GM12878 (cell line): ENCODE measurements around the gene NEFH. TPM values are rescaled to one million over a fixed set of nuclear protein-coding genes. Genes with fewer than 3 reads are reported as not detected.
A peak's percentile ranks its signal among the peaks of the same experiment; 100 is the strongest.

Experiments
- ATAC-seq: fragments of 200-7000 bp; cut with Tn5 transposase; 3 replicates; pipeline ENCODE4 v1.9.1; 2020; ENCODE audit warnings: mild to moderate bottlenecking, moderate library complexity
- BruUV-seq: library from RNA; stranded (reverse); fragments of 400-500 nt; replicated peaks from 2 replicates; lab custom pipeline; 2021; lab: Mats Ljungman, UMichigan
- CTCF ChIA-PET: fragments of 300-600 bp; sonication (Branson Sonifier 250); formaldehyde crosslinking; extraction: SDS; loops from one replicate; lab custom pipeline; 2021; ENCODE audit warnings: inconsistent platforms; lab: Yijun Ruan, JAX
- POLR2A ChIA-PET: fragments of 350-600 bp; formaldehyde crosslinking; extraction: SDS; loops from one replicate; lab custom pipeline; 2021; ENCODE audit warnings: inconsistent platforms; lab: Charles Lee
- RAD21 ChIA-PET: fragments of 300-600 bp; sonication (Branson Sonifier 250); formaldehyde crosslinking; loops from one replicate; lab custom pipeline; 2023; ENCODE audit warnings: antibody characterized with exemption; ENCODE audit not compliant: unreplicated experiment; lab: Charles Lee
- SMC1A ChIA-PET: fragments of 300-600 bp; sonication (Branson Sonifier 250); formaldehyde crosslinking; loops from one replicate; lab custom pipeline; 2023; ENCODE audit not compliant: unreplicated experiment, uncharacterized antibody; lab: Charles Lee
- DNase-seq: peaks from one replicate; pipeline ENCODE4 v3.0.0-alpha.2; 2011; ENCODE audit warnings: low read depth, low spot score
- FAIRE-seq: peaks from 3 replicates; lab custom pipeline; 2011; peaks lifted over from hg19 to GRCh38; lab: Jason Lieb, UNC
- H2AFZ ChIP-seq: 2 replicates; pipeline ENCODE4 v1.6.0; 2011; ENCODE audit warnings: low read depth, low read length, control low read depth; ENCODE audit not compliant: control insufficient read depth
- H3K27ac ChIP-seq: 2 replicates; pipeline ENCODE4 v1.5.1; 2011; ENCODE audit warnings: control low read depth; ENCODE audit not compliant: control insufficient read depth, insufficient read depth
- H3K27me3 ChIP-seq, 2 experiments: replicated peaks in 1 of 2; 2 replicates each; pipeline versions ENCODE4 v1.6.0 to v1.6.1; 2011; ENCODE audit warnings: low read length in 1 of 2; ENCODE audit not compliant: control insufficient read depth in 2 of 2, insufficient read depth in 2 of 2
- H3K36me3 ChIP-seq, 2 experiments: 2 replicates each; pipeline ENCODE4 v1.5.1; 2011; ENCODE audit warnings: low read length in 1 of 2; ENCODE audit not compliant: control insufficient read depth in 2 of 2, insufficient read depth in 2 of 2
- H3K4me1 ChIP-seq: 2 replicates; pipeline ENCODE4 v1.6.1; 2011; ENCODE audit warnings: mild to moderate bottlenecking, low read length, moderate library complexity, mixed read lengths; ENCODE audit not compliant: control insufficient read depth, insufficient read depth
- H3K4me2 ChIP-seq: 2 replicates; pipeline ENCODE4 v1.6.0; 2011; ENCODE audit warnings: control low read depth; ENCODE audit not compliant: control insufficient read depth, insufficient read depth
- H3K4me3 ChIP-seq: fragments of 200-600 bp; sonication (generic); 2 replicates; pipeline ENCODE4 v1.5.1; 2016
- H3K79me2 ChIP-seq: 2 replicates; pipeline ENCODE4 v1.6.0; 2011; ENCODE audit warnings: low read length; ENCODE audit not compliant: control insufficient read depth, insufficient read depth
- H3K9ac ChIP-seq: 2 replicates; pipeline ENCODE4 v1.8.0; 2011; ENCODE audit warnings: low read length, control low read depth, mixed read lengths; ENCODE audit not compliant: control insufficient read depth, insufficient read depth
- H3K9me3 ChIP-seq: replicated peaks from 3 replicates; pipeline ENCODE4 v1.5.1; 2011; ENCODE audit warnings: mild to moderate bottlenecking, low read length; ENCODE audit not compliant: control insufficient read depth, insufficient read depth
- H4K20me1 ChIP-seq: 2 replicates; pipeline ENCODE4 v1.6.0; 2011; ENCODE audit not compliant: control insufficient read depth, insufficient read depth
- CHD4 ChIP-seq: fragments of 200-600 bp; sonication (generic); IDR thresholded peaks from 2 replicates; pipeline ENCODE4 v1.6.1; 2016; ENCODE audit warnings: mild to moderate bottlenecking
- CREB1 ChIP-seq: IDR thresholded peaks from 2 replicates; pipeline ENCODE4 v1.6.1; 2012; ENCODE audit warnings: low read depth, mild to moderate bottlenecking, inconsistent platforms
- CREM ChIP-seq: IDR thresholded peaks from 2 replicates; pipeline ENCODE4 v1.6.1; 2014; ENCODE audit warnings: antibody characterized with exemption, low read depth
- FOXM1 ChIP-seq: IDR thresholded peaks from 2 replicates; pipeline ENCODE4 v1.6.1; 2012; ENCODE audit warnings: low read depth, mild to moderate bottlenecking, inconsistent platforms, low read length, moderate library complexity
- HCFC1 ChIP-seq: fragments of 150-350 bp; IDR thresholded peaks from 2 replicates; pipeline ENCODE4 v1.6.1; 2014; ENCODE audit warnings: low read length
- HDGF ChIP-seq: fragments of 450-650 bp; IDR thresholded peaks from 2 replicates; pipeline ENCODE4 v1.6.1; 2016; ENCODE audit warnings: antibody characterized with exemption
- NFYB ChIP-seq: IDR thresholded peaks from 2 replicates; pipeline ENCODE4 v1.6.1; 2011; ENCODE audit warnings: low read depth, mild to moderate bottlenecking, low read length, improper control_type of control experiment, moderate library complexity; ENCODE audit not compliant: insufficient read depth
- SIX5 ChIP-seq: IDR thresholded peaks from 2 replicates; pipeline ENCODE4 v1.6.1; 2011; ENCODE audit warnings: mild to moderate bottlenecking, low read depth, low read length, moderate library complexity; ENCODE audit not compliant: severe bottlenecking
- ZBTB33 ChIP-seq: fragments of 450-650 bp; IDR thresholded peaks from 2 replicates; pipeline ENCODE4 v1.6.1; 2017; ENCODE audit warnings: mild to moderate bottlenecking
- ZNF24 ChIP-seq: fragments of 450-650 bp; IDR thresholded peaks from 2 replicates; pipeline ENCODE4 v1.6.1; 2017; ENCODE audit warnings: antibody characterized with exemption, mild to moderate bottlenecking
- WGBS: methylation state at CpG from one replicate; pipeline ENCODE4 v1.1.6; 2016; ENCODE audit warnings: low lambda C conversion rate; ENCODE audit not compliant: insufficient replicate concordance, insufficient coverage; ENCODE audit errors: missing lambda C conversion rate; 5-methylcytosine and 5-hydroxymethylcytosine counted together
- in situ Hi-C: fragments of 300-500 bp; cut with MboI; formaldehyde crosslinking; loops from 9 replicates; pipeline ENCODE4 v1.14.3; 2018; ENCODE audit warnings: mixed read lengths
- intact Hi-C: fragments of 100-400 bp; cut with micrococcal nuclease; formaldehyde crosslinking; loops from one replicate; pipeline ENCODE4 v1.14.2; 2022; ENCODE audit not compliant: unreplicated experiment
- polyA plus RNA-seq, 11 experiments: library from polyadenylated mRNA; depleted of rRNA in 4 of 11; unstranded in 6 of 11; stranded (reverse) in 5 of 11; fragments of >200 nt; fragmentation: Nextera tagmentation in 4 of 11; fragmentation: Illumina TruSeq in 1 of 11; extraction: Ambion mirVana in 4 of 11; extraction: Trizol in 1 of 11; gene quantifications; 1 replicate in 1 of 11; 2 replicates in 10 of 11; pipeline versions ENCODE4 v1.2.1 to v1.2.3, GENCODE V29; 2011 to 2016; ENCODE audit warnings: inconsistent platforms in 2 of 11, missing spikeins in 2 of 11, low read depth in 1 of 11
- total RNA-seq, 4 experiments: library from RNA; depleted of rRNA in 3 of 4; stranded (reverse); fragments of >200 nt in 3 of 4; fragmentation: Illumina TruSeq in 1 of 4; extraction: Trizol in 1 of 4; gene quantifications; 2 replicates each; pipeline versions ENCODE4 v1.2.1 to v1.2.3, GENCODE V29; 2013 to 2021
- TF ChIP-seq, protein P1 (sequence below): IDR thresholded peaks from 2 replicates; pipeline ENCODE4 v1.6.1; 2011; ENCODE audit warnings: mild to moderate bottlenecking, low read depth, low read length, moderate library complexity; ENCODE audit not compliant: insufficient replicate concordance
- TF ChIP-seq, protein P2 (sequence below): fragments of 450-650 bp; IDR thresholded peaks from 2 replicates; pipeline ENCODE4 v1.6.1; 2016; ENCODE audit warnings: mild to moderate bottlenecking
- TF ChIP-seq, protein P3 (sequence below): IDR thresholded peaks from 2 replicates; pipeline ENCODE4 v1.6.1; 2012; ENCODE audit warnings: low read depth, low read length, improper control_type of control experiment

NEFH gene
- total and polyA plus RNA-seq, 10 of the 15 experiments (the other 5 are each of a cell fraction or from before 2014, with no cell fraction given): 0.02 to 0.25 (median 0.09) TPM

DNA sequence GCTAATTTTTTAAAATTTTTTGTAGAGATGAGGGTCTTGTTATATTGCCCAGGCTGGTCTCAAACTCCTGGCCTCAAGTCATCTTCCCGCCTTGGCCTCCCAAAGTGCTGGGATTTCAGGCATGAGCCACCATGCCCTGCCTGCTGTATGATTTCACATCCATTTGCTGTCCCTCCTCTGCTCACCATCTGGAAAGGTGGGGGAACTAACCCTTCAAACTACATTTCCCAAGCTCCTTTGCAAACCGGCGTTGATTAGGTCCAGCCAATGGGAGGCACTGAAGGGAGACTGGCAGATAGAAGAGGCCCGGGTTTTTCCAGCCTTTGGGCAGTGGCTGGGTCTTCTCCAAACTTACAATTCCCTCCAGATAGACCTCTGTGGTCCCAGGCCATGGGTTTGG lies 22.3 kb upstream of the NEFH start:
- peak; percentile 99 for ATAC-seq
- POLR2A ChIA-PET: no interaction called here
- BruUV-seq: no TSS peak
- Histone ChIP-seq H3K27ac (no peak overlapping the region), H3K4me3 (no peak overlapping the region), H3K9me3 (no peaks in the 10 kb centered on the region), H2AFZ (peak overlapping the region; percentile 85), H3K27me3 (no peaks in the 10 kb centered on the region), H3K36me3 (no peaks in the 10 kb centered on the region), H3K4me2 (0 out of 2 replicates have a peak overlapping the region, but pooled peaks have one; percentile 17), H3K79me2 (no peaks in the 10 kb centered on the region), H3K9ac (no peak overlapping the region), H4K20me1 (no peaks in the 10 kb centered on the region), H3K4me1 (no peaks in the 10 kb centered on the region)
- intact Hi-C loops: no loop called here
- in situ Hi-C loops: no loop called here
- peak; percentile 21 for DNase-seq
- SMC1A ChIA-PET: no interaction called here
- 9% methylated on average over 4 of the region's 4 CpGs for WGBS
- CTCF ChIA-PET: interaction anchor here (1.0 to 2.1 kb wide), 4 partner anchors 11 to 66 kb away, joined by 3 to 6 read pairs (median 3); no protein-coding TSS in a partner anchor
- RAD21 ChIA-PET: no interaction called here
- peak; percentile 86 for FAIRE-seq
- TF ChIP-seq HDGF (no peak), FOXM1 (no peak), CREB1 (0 out of 2 replicates have a peak, but pooled peaks have one; percentile 54), HCFC1 (peak; percentile 74), CHD4 (no peak), NFYB (peak; percentile 70), SIX5 (peak; percentile 78), ZBTB33 (no peak), ZNF24 (no peak), CREM (peak; percentile 23; the same call in 1 of the 2 replicates)
- TF ChIP-seq, protein P1, sequence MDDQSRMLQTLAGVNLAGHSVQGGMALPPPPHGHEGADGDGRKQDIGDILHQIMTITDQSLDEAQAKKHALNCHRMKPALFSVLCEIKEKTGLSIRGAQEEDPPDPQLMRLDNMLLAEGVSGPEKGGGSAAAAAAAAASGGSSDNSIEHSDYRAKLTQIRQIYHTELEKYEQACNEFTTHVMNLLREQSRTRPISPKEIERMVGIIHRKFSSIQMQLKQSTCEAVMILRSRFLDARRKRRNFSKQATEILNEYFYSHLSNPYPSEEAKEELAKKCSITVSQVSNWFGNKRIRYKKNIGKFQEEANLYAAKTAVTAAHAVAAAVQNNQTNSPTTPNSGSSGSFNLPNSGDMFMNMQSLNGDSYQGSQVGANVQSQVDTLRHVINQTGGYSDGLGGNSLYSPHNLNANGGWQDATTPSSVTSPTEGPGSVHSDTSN: peak; percentile 48
- TF ChIP-seq, protein P2, sequence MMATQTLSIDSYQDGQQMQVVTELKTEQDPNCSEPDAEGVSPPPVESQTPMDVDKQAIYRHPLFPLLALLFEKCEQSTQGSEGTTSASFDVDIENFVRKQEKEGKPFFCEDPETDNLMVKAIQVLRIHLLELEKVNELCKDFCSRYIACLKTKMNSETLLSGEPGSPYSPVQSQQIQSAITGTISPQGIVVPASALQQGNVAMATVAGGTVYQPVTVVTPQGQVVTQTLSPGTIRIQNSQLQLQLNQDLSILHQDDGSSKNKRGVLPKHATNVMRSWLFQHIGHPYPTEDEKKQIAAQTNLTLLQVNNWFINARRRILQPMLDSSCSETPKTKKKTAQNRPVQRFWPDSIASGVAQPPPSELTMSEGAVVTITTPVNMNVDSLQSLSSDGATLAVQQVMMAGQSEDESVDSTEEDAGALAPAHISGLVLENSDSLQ: peak; percentile 76
- TF ChIP-seq, protein P3, sequence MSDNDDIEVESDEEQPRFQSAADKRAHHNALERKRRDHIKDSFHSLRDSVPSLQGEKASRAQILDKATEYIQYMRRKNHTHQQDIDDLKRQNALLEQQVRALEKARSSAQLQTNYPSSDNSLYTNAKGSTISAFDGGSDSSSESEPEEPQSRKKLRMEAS: no peak
